GM21526 (cell line): ENCODE data around the gene TTC38.

Experiments
- ATAC-seq: cut with Tn5 transposase; IDR thresholded peaks from one replicate; pipeline ENCODE4 v1.9.1; 2021; ENCODE audit warnings: moderate library complexity; ENCODE audit not compliant: unreplicated experiment, low FRiP score

Gene TTC38

GRCh38 chr22:46275455-46276122, 7.8 kb downstream of the TTC38 start:
- no peak for ATAC-seq

- ATAC-seq = no peak
These were observed 8.8 kb downstream of the TTC38 start for GRCh38 chr22:46276563-46276962.

GRCh38 chr22:46278656-46279645, 11.1 kb downstream of the TTC38 start:
- no peak for ATAC-seq

GRCh38 chr22:46280063-46280817, 12.4 kb downstream of the TTC38 start:
- no peak for ATAC-seq

GRCh38 chr22:46280999-46281623, 13.3 kb downstream of the TTC38 start:
- no peak for ATAC-seq

- ATAC-seq = no peak
These were observed 14.3 kb downstream of the TTC38 start for GRCh38 chr22:46281866-46282678.

- ATAC-seq = no peak
These were observed 18.2 kb downstream of the TTC38 start for GRCh38 chr22:46286006-46286405.

GRCh38 chr22:46286941-46287872, 19.4 kb downstream of the TTC38 start:
- no peak for ATAC-seq

GRCh38 chr22:46287873-46288751, 20.3 kb downstream of the TTC38 start:
- peak; percentile 47 for ATAC-seq

GRCh38 chr22:46288846-46289243, 21.0 kb downstream of the TTC38 start:
- no peak for ATAC-seq

- ATAC-seq = no peak
These were observed 21.6 kb downstream of the TTC38 start for GRCh38 chr22:46289244-46289891.

- no peak for ATAC-seq
These were observed 22.5 kb downstream of the TTC38 start for GRCh38 chr22:46290121-46290842.

- ATAC-seq = no peak
These were observed 23.3 kb downstream of the TTC38 start for GRCh38 chr22:46290843-46291785.

GRCh38 chr22:46292173-46292572, 24.4 kb downstream of the TTC38 start:
- ATAC-seq = no peak

GRCh38 chr22:46292732-46293131, 24.9 kb downstream of the TTC38 start:
- no peak for ATAC-seq
